GM21515 (cell line): ENCODE measurements around the gene CACNA1A.

Experiments
- ATAC-seq: cut with Tn5 transposase; IDR thresholded peaks from one replicate; pipeline ENCODE4 v1.9.1; 2021; ENCODE audit not compliant: unreplicated experiment

The CACNA1A gene

GRCh38 chr19:13238891-13239534, 267.3 kb downstream of the CACNA1A start:
- ATAC-seq = no peak

GRCh38 chr19:13234518-13234917, 271.8 kb downstream of the CACNA1A start:
- ATAC-seq = no peak

GRCh38 chr19:13231663-13232062, 274.6 kb downstream of the CACNA1A start:
- no peak for ATAC-seq

GRCh38 chr19:13229246-13229645, 277.0 kb downstream of the CACNA1A start:
- ATAC-seq = no peak

GRCh38 chr19:13228561-13228960, 277.7 kb downstream of the CACNA1A start:
- ATAC-seq = no peak

- no peak for ATAC-seq
These were observed 279.3 kb downstream of the CACNA1A start for GRCh38 chr19:13226983-13227382.

GRCh38 chr19:13225973-13226865, 280.1 kb downstream of the CACNA1A start:
- no peak for ATAC-seq

GRCh38 chr19:13225085-13225484, 281.2 kb downstream of the CACNA1A start:
- ATAC-seq = no peak

GRCh38 chr19:13220847-13221246, 285.4 kb downstream of the CACNA1A start:
- no peak for ATAC-seq

- no peak for ATAC-seq
These were observed 290.5 kb downstream of the CACNA1A start for GRCh38 chr19:13215572-13216380.

- ATAC-seq = no peak
These were observed 292.1 kb downstream of the CACNA1A start for GRCh38 chr19:13214036-13214730.

- no peak for ATAC-seq
These were observed 293.4 kb downstream of the CACNA1A start for GRCh38 chr19:13212759-13213330.

GRCh38 chr19:13211426-13212308, 294.6 kb downstream of the CACNA1A start:
- ATAC-seq = no peak

- no peak for ATAC-seq
These were observed 295.3 kb downstream of the CACNA1A start for GRCh38 chr19:13210941-13211340.

- ATAC-seq = no peak
These were observed 295.9 kb downstream of the CACNA1A start for GRCh38 chr19:13210339-13210775.

GRCh38 chr19:13209484-13210338, 296.6 kb downstream of the CACNA1A start:
- ATAC-seq = no peak

GRCh38 chr19:13208672-13209483, 297.4 kb downstream of the CACNA1A start:
- no peak for ATAC-seq
